ENCODE data around the gene RWDD3. TPM values are rescaled to one million over a fixed set of nuclear protein-coding genes. Genes with fewer than 3 reads are reported as not detected.
A peak's percentile ranks its signal among the peaks of the same experiment; 100 is the strongest.

The RWDD3 gene
- total and polyA plus RNA-seq, 2 of the 13 experiments (the other 11 are each of a cell fraction or from before 2014, with no cell fraction given), result 18.3 to 21.2 TPM

GRCh38 chr1:95233737-95234500 lies at the start of gene RWDD3 (continued):
- peak; percentile 16; the same call in 1 of the 2 replicates for TF ChIP-seq TARDBP (CRISPR knock-in tag; IDR thresholded peaks at IDR 0.05)
- TF ChIP-seq MATR3 (CRISPR knock-in tag; IDR thresholded peaks at IDR 0.05), result no peak
- TF ChIP-seq XBP1 (CRISPR knock-in tag; IDR thresholded peaks at IDR 0.05), result no peak
- no peak for TF ChIP-seq PAWR (CRISPR knock-in tag; IDR thresholded peaks at IDR 0.05; ENCODE audit: borderline replicate concordance)
- TF ChIP-seq ZNF775 (CRISPR knock-in tag; IDR thresholded peaks at IDR 0.05; ENCODE audit: borderline replicate concordance), result no peak; the same call in 1 of the 2 replicates
- TF ChIP-seq PCBP1 (IDR thresholded peaks at IDR 0.05; ENCODE audit: borderline replicate concordance, low read depth, low read length), result no peak
- TF ChIP-seq BRCA1 (CRISPR knock-in tag; IDR thresholded peaks at IDR 0.05), result peak; percentile 80; the same call in 1 of the 2 replicates
- TF ChIP-seq ZNF30 (CRISPR knock-in tag; IDR thresholded peaks at IDR 0.05), result no peak
- peak; percentile 65 for TF ChIP-seq SRSF1 (optimal IDR thresholded peaks at IDR 0.05; ENCODE audit: low read depth, low read length)
- TF ChIP-seq TBX3 (IDR thresholded peaks at IDR 0.05; ENCODE audit: borderline replicate concordance), result no peak
- peak; percentile 33; the same call in 1 of the 2 replicates for TF ChIP-seq ZBTB3 (CRISPR knock-in tag; IDR thresholded peaks at IDR 0.05; ENCODE audit: borderline replicate concordance, low read depth)
- peak; percentile 61; the same call in 1 of the 2 replicates for TF ChIP-seq MTA1 (CRISPR knock-in tag; IDR thresholded peaks at IDR 0.05; ENCODE audit: borderline replicate concordance)
- 0 out of 2 replicates have a peak, but pooled peaks have one; percentile 26 for TF ChIP-seq FOXK1 (CRISPR knock-in tag; IDR thresholded peaks at IDR 0.05; ENCODE audit: borderline replicate concordance, low read depth)
- TF ChIP-seq NFYC (CRISPR knock-in tag; IDR thresholded peaks at IDR 0.05), result 0 out of 2 replicates have a peak, but pooled peaks have one; percentile 17
- TF ChIP-seq ETS1 (CRISPR knock-in tag; IDR thresholded peaks at IDR 0.05), result no peak
- no peak for TF ChIP-seq ZNF510 (CRISPR knock-in tag; IDR thresholded peaks at IDR 0.05; ENCODE audit: low read depth)
- no peak for TF ChIP-seq SP1 (IDR thresholded peaks at IDR 0.05)
- peak; percentile 46; the same call in 1 of the 2 replicates for TF ChIP-seq SP1 (CRISPR knock-in tag; IDR thresholded peaks at IDR 0.05)
- peak; percentile 87 for TF ChIP-seq GABPB1 (CRISPR knock-in tag; IDR thresholded peaks at IDR 0.05)
- no peak for TF ChIP-seq ZBTB39 (CRISPR knock-in tag; IDR thresholded peaks at IDR 0.05)
- no peak for TF ChIP-seq ZNF282 (IDR thresholded peaks at IDR 0.05; ENCODE audit: partially characterized antibody)
- no peak for TF ChIP-seq ZNF790 (CRISPR knock-in tag; IDR thresholded peaks at IDR 0.05; ENCODE audit: borderline replicate concordance)
- no peak for TF ChIP-seq MAFG (CRISPR knock-in tag; IDR thresholded peaks at IDR 0.05)

Data from HepG2 (cell line).